ENCODE data around the gene IKZF1.

DNA sequence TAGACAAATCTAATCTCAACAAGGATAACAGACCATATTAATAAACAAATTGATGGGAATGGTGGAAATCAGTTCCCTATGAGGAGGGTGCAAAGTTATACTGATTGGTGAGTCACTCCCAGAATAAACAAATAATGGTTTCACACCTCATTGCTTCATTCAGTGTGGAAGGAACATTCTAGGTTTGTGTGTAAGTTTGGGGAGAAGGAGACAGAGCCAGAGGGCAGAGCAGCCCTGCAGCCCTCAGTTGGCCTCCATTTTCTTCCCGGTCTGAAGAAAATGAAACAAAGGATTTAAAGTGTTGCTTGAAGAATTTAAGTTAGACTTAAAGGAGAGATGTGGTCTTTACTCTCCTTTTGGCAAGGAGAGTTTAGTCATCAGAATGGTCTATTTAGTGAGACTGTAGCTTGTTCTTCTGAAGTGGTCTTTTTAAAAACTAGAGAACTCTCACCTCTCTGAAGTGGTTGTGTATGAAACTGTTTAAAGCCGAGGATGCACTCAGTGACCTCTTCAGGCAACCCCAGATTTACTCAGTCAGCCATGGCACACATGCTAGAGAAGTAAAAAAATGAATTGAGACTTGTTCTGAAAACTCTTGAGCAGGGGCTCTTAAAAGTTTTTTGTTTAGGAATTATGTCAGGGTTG lies 27.2 kb downstream of the IKZF1 start:
- no peak for TF ChIP-seq EZH2phosphoT487 (IDR thresholded peaks at IDR 0.05; ENCODE audit: borderline replicate concordance, low read length)
- TF ChIP-seq, protein P1, sequence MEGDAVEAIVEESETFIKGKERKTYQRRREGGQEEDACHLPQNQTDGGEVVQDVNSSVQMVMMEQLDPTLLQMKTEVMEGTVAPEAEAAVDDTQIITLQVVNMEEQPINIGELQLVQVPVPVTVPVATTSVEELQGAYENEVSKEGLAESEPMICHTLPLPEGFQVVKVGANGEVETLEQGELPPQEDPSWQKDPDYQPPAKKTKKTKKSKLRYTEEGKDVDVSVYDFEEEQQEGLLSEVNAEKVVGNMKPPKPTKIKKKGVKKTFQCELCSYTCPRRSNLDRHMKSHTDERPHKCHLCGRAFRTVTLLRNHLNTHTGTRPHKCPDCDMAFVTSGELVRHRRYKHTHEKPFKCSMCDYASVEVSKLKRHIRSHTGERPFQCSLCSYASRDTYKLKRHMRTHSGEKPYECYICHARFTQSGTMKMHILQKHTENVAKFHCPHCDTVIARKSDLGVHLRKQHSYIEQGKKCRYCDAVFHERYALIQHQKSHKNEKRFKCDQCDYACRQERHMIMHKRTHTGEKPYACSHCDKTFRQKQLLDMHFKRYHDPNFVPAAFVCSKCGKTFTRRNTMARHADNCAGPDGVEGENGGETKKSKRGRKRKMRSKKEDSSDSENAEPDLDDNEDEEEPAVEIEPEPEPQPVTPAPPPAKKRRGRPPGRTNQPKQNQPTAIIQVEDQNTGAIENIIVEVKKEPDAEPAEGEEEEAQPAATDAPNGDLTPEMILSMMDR (IDR thresholded peaks at IDR 0.05; ENCODE audit: low read depth, low read length, poor library complexity, severe bottlenecking) = no peak
